Measurements from ENCODE around the gene PRUNE2. TPM values are rescaled to one million over a fixed set of nuclear protein-coding genes. Genes with fewer than 3 reads are reported as not detected.

Gene PRUNE2
- total RNA-seq = 3.6 and 4.4 TPM in 2 replicates

GRCh38 chr9:76905791-76906646 is at the start of gene PRUNE2:
TSS of gene PRUNE2 (minus strand) at chr9:76906114. CDS start at chr9:76905963, 151 bp downstream.

GRCh38 chr9:76764138-76764537 is 141.8 kb downstream of the PRUNE2 start, which contains the start of gene PCA3:
TSS of gene PCA3 (plus strand) at chr9:76764438.

Other genes with a start within 250 kb of the PRUNE2 start
- gene PCA3, start 141.7 kb downstream of the PRUNE2 start, total RNA-seq = not detected in 2 replicates
- not detected in 2 replicates for gene FOXB2, start 113.5 kb upstream of the PRUNE2 start, total RNA-seq

Measured in bronchus fibroblast of lung (primary cell).